ENCODE results near the gene CNPY2.
A peak's percentile ranks its signal among the peaks of the same experiment; 100 is the strongest.
"Not testable (repeated sequence)": the region's sequence is repeated elsewhere in the genome, so short reads cannot be mapped to it uniquely, and the experiment has no call there.

The CNPY2 gene

DNA sequence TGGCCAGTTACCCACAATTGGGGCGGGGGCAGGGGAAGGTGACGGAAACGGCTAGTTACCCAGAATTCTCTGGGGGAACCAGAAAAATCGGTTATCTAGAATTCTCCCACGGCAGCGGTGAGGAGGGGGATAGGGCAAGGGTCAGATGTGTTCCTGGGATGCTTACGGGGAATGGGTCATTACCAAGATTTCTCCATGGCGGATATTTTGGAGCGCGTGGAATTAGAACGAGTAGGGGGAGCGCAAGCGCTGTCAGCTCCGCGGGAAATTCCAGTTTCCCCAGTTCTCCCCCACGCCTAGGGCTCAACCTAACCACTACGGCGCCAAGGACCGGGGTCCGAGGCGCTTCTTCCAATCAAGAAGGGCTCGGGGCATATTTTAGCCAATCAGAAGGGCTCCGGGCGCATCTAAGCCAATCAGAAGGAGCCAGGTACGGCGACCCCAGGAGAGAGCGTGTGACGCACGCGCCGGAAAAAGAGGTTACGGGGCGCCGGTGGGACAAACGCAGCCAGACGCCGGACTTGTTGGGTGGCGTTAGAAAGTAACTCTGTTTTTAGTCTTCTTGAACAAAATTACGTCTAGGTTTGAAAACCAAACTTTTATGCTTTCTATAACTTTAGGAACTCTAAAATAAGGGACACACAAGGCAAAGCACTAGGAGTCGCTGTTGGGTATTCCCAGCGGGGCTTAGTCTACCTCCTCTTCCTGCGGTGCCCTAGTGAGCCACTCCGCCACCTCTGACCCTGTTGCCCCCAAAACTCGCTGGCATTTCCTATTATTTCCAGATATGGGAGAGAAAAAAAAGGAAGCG lies 18.1 kb upstream of the CNPY2 start, which contains the start of gene PAN2:
Gene PAN2, minus strand, starts transcription at position 322 of the 811 bp plus-strand sequence. CDS start 906 bp downstream, outside the sequence.
- DNase-seq: peak; percentile 91

DNA sequence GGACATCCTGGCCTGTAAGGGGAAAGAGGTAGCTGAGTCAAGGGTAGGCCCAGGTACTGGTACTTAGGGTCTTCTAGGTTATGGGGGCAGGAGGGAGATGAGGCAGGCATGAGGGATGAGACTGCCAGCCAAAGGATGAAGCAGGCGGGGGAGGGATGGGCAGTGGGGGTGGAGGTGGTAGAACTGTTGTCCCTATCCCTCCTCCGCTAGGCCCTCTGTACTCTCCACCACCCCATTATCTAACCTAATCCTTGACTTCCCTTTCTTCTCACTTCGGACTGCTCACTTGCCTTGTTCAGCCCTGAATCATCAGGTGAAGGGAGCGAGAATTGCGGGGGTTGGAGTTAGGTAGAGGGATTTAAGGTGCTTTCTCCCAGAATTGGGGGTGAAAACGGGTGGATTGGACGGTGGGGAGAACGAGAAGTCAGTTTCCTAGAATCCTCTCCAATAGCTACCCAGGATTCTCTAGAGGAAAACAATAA lies 17.4 kb upstream of the CNPY2 start:
- DNase-seq: peak; percentile 37

DNA sequence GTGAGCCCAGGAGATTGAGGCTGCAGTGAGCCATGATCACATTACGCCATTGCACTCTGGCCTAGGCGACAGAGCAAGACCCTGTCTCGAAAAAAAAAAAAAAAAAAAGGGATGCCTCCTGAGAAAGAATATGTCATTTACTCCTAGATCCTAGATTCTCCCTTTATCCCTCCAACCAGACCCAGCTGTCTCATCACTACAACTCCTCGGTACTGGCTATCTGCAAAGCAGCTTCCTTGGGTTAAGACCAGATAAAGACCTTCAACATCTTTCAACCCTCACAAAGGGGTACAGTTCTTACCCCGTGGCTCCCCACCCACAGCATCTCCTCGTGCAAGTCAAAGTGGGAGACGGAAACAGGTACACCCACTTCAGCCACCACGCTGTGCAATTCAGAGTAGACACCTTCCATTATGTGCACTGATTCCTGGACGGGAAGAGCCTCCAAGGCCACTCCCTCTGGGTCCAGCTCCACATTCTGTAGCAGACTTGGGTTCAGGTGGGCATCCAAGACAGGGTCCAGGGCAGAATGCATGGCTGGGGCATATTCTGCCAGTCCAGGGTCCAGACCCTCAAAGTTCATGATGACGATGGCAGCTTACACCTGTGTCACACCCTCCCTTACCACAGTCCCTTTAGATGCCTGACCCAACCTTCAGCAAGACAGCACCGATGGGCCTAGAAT lies 16.9 kb upstream of the CNPY2 start:
- no peak for DNase-seq

DNA sequence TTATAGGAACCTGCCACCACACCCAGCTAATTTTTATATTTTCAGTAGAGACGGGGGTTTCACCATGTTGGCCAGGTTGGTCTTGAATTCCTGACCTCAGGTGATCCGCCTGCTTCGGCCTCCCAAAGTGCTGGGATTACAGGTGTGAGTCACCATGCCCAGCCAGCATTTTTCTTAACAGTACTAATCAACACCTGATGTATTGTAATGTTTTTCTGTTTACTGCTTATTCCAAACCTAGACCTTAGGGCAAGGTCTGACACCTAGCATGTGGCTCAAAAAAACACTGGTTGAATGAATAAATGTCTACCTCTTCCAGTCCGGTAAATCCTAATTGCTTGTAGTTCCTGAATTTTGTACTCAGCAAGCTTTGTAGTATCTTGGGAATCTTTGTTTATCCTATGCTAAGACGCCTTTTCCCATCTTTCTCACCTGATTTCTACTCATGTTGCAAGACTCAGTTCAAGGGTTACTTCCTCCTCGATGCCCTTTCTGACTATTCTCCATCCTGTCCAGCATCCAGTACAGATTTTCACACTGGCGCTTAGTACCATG lies 15.2 kb upstream of the CNPY2 start:
- no peak for DNase-seq

DNA sequence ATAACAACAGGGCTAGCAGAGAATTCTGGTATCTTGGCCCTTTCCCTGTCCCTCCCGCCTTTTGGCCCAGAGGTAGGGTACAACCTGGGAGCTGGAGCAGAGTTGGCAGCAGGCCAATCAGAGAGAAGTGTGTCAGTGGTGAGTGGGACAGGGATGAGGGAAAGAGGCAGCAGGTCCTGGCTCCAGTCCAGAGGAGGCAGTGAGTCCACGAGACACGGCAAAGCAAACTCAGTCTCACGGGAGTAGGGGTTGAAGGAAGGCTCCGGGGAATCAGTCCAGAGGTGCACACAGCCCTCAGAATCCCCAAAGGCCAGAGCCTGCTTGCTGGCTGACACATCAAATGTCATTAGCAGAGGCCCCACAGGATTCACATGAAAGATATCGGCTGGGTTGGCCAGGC lies 10.7 kb upstream of the CNPY2 start:
- DNase-seq: no peak

DNA sequence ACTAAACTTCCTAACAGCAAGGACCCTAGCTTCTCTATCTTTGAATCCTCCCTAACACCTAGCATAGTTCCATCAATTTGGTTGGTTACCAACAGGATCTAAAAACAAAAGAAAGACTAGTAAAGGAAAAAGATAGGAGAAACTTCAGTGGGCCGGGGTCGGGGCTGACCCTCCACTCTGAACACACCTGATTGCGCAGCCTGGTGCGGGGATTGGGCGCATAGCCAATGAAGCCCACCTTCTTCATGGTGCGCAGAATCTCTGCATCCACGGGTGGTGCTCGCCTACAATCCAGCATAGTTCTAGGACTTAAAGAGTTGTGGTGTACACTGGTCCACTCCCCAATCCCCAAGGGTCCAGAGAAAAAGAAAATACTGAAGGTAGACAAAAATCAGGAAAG lies 10.3 kb upstream of the CNPY2 start:
- DNase-seq: no peak

DNA sequence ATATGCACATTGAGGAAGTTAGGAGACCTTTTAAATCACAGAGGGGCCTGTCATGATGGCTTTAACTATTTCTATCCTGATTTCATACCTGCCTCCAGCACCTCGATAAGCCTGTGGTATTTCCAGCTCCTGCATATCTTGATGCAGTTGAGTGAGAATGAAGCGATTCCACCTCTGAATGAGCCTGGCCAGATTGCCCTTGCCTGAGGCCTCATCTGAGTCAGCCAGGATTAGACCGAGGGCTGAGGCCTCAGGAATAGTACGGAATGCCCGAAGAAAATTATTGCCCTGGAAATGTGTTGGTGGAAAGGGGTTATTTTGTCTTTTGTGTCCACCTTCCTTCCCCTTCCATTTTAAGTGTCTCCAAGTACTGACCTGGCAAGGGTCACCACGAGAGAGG lies 8.4 kb upstream of the CNPY2 start:
- DNase-seq: no peak

DNA sequence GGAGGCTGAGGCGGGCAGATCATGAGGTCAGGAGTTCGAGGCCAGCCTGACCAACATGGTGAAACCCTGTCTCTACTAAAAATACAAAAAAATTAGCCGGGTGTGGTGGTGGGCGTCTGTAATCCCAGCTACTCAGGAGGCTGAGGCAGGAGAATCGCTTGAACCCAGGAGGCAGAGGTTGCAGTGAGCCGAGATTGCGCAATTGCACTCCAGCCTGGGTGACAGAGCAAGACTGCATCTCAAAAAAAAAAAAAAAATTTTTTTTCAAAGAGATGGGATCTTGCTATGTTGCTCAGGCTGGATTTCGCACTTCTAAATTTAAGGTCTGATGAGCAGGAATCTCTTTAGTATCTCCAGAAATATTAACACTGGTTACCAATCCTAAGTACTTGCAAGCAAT lies 5.8 kb upstream of the CNPY2 start:
- DNase-seq: not testable (repeated sequence)

DNA sequence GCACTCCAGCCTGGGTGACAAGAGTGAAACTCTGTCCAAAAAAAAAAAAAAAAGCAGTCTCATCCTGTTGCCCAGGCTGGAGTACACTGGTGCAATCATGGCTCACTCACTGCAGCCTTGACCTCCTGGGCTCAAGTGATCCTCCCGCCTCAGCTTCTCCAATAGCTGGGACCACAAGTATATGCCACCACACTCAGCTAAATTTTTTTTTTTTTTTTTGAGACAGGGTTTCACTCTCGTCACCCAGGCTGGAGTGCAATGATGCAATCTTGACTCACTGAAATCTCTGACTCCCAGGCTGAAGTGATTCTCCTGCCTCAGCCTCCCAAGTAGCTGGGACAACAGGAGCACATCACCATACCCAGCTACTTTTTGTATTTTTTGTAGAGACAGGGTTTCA lies 5.2 kb upstream of the CNPY2 start:
- DNase-seq: no peak

DNA sequence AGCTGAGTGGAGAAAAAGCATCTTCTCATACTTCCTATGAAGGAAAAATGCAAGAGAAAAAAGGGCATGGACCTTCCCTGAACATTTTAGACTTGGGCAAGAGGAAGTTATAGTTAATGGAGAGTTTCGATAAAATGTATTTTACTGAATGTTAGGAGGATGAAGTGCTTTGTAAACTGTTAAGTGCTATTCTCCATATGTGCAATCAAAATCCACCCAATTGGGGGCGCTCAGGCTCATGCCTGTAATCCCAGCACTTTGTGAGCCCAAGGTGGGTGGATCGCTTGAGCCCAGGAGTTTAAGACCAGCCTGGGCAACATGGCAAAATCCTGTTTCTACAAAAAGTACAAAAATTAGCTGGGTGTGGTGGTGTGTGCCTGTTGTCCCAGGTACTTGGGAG lies 1.9 kb upstream of the CNPY2 start:
- DNase-seq: no peak

DNA sequence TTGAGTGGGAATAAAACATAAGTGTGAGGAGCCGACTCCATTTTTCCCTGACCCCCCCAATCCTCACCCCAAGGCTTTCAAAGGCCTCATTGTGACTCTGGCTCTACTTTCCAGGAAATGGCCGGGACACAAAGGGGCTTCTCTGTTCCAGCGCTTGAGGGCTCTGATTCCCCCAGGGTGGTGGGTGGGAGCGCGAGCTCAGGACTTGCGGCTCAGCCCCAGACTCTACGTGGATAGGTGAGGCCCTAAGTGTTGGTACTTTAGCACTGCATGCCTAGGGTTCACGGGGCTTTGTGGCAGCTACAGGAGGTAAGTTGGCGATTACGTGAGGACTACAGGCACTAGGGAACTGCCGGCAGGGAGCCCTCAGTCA lies 553 bp downstream of the CNPY2 start:
- DNase-seq: peak; percentile 2

DNA sequence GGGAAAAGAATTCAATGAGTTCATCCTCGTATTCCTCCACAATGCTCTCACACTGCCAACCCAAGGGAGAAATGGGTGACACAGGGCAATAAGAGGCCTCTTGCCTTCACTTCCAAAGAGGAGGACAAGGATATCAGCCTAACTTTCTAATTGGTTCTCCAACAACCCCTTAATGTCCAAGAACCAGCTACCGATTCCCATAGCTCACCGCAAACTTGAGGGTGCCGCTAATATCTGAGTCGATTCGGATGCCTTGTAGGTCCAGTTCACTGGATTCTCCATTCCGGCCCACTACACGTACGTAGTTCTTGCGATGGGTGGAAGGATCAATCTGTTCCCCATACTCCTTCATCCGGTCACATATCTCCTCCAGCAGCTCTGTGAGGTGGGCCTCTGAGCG lies 4.8 kb downstream of the CNPY2 start:
- DNase-seq: no peak

DNA sequence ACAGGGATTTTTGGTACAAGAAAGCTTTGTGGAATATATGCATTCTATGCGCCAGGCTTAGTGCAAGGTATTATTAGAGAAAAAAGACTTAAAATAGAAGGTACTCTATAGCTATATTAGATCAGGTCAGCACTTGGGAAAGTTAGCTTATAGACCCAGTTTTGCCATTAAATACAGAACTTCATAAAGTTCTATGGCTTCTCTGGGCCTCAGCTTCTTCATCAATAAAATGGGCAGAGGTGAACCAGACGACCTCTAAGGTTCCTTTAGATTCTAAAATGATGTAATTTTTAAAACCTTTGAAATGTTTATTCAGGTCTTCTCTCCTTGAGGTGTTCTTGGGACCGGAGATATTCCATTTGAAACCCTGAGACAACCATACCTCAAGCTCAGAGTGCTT lies 7.1 kb downstream of the CNPY2 start:
- DNase-seq: no peak

DNA sequence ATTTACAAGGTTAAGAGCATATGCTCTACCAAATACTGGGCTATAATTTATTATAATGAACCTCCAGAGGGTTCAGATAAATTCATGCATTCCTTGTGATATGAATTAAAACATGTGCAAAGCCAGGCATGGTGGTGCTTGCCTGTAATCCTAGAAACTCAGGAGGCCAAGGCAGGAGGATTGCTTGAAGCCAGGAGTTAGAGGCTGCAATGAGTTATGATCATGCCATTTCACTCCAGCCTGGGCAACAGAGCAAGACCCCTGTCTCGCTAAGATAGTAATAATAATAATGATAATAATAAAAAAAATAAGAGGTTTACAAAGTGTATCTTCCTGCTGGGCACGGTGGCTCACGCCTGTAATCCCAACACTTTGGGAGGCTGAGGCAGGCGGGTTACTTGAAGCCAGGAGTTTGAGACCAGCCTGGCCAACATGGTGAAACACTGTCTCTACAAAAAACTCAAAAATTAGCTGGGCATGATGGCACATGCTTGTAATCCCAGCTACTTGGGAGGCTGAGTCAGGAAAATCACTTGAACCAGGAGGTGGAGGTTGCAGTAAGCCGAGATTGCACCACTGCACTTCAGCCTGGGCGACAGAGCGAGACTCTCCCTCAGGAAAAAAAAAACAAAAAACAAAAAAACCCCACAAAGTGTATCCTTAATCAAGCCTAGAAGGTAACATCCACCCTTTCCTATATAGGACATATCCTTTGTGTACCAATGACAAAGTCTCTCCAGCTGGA lies 8.4 kb downstream of the CNPY2 start:
- no peak for DNase-seq

DNA sequence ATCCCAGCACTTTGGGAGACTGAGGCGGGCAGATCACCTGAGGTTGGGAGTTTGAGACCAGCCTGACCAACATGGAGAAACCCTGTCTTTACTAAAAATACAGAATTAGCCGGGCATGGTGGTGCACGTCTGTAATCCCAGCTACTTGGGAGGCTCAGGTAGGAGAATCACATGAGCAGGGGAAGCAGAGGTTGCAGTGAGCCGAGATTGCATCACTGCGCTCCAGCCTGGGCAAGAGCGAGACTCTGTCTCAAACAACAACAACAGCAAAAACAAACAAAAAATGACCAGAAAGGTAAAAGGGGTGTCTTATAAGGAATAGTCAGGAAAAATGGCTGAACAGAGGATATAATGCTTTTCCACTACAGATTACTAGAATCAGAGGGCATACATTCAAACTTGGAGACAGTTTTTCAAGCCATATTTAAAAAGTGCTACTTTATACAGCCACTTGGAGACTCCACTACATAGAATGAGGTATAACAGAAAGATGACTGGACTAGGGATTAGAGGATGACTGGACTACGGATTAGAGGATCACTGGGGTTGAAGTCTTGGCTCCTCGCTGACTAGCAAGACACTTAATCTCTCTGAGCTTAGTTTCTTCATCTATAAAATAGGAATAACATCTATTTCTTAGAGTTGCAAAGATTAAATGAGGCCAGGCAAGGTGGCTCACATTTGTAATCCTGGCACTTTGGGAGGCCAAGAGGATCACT lies 10.8 kb downstream of the CNPY2 start:
- DNase-seq: no peak

DNA sequence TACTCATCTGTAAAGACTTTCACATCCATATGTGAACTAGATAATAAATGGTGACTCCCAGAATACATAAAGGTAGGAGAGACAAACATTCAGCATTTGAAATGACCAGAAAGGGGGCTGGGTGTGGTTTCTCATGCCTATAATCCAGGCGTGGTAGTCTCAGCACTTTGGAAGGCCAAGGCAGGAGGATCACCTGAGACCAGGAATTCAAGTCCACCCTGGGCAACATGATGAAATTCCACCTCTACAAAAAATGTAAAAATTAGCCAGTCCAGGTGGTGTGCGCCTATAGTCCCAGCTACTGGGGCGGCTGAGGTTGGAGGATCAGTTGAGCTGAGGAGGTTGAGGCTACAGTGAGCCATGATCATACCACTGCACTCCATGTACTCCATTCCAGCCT lies 11.5 kb downstream of the CNPY2 start:
- no peak for DNase-seq

DNA sequence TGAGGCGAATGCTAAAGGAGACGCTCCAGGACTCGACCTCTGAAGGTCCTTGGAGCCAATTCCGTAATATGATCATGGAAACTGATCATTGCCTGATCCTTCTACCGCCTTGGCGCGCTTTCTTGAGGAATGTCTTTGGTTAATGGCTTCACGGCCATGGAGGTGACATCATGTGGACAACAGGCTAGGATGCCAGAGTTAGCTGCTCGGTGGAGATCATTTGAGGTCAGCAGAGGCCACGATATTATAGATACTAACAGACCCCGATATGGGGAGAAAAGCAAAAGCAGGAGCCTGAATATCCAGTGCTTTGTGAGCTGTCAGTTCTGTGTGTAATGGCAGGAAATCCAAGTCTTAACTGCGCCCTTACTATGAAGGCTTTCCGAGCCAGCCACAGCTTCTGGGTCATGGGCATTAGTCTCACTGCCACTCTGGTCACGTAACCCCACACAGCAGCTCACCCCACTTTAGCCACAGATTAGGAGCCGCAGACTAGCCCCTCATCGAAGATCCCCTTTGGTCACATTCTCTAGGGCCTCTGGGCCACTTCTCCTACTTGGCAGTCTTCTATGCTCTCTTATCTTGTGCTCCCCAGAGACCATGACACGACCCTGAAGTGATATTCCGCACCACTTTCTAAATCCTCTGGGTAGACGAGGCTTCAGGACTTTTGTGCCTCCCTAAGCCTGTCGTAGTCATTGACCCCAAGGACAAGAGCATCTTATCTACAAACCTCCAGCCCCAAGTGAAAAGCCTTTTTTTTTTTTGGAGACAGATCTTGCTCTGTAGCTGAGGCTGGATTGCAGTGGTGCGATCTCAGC lies 14.9 kb downstream of the CNPY2 start:
- DNase-seq: no peak

DNA sequence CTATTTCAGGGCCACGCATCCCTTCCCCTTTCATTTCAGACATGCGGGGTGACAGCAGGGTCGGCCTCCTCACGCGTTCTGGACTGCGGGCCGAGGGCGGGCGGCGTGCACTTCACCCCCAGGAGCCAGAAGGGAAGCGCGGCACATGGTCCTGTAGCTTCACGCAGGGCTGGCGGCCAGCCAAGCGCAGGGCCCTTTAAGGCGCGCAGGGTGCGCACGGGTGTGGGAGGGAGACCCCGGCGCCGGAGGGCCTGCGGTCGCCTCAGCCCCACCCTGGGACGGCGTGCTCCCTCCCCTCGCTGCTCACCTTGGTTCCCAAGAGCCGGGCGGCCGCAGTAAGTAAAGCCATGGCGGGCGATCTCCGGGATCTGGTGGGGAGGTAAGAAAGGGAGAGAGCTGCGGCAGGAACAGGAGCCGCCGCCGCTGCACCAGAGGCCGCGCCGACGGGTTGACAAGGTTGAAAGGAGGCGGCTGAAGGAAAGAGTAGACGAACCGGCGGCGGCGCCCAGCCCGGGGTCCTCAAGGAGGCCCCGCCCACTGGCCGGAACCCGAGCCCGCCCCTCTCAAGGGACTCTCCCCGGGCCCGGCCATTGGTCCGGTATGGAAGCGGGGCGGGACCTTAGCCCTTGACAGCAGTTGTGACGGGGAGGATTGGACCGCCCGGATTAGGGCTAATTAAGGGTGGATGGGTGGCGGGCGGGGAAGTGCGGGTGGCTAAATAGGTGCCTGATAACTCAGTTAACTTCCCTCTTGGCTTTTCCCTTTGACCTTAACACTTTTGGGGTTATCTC lies 15.7 kb downstream of the CNPY2 start, which contains the start of gene CS:
Gene CS, minus strand, starts transcription at position 478 of the 791 bp plus-strand sequence. Its CDS starts 129 bp downstream, at position 349.
- peak; percentile 95 for DNase-seq

DNA sequence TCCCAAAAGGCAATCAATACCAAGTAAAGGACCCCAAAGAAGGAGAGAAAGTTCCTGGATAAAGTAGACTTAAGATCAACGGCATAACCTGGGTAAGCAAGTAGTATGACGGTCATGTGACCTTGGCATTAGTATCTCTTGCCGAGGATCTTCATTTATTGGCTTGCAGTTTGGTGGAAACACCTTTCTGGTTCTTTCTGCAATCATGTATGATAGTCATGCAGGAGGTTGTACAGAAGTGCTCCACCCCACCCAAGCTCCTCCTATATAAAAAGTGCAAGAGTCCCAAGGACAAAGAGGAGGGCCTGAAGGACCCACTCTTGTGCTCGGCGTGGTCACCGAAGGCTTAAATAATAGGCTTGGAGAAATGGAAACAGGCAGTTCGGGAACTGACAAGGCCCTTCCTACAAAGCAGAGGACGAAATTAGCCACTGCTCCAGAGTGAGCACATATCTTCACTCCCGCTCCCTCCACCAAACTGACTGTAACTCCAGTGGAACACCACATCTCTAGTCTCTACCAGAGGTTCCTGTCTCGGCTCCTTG lies 16.4 kb downstream of the CNPY2 start:
- no peak for DNase-seq

DNA sequence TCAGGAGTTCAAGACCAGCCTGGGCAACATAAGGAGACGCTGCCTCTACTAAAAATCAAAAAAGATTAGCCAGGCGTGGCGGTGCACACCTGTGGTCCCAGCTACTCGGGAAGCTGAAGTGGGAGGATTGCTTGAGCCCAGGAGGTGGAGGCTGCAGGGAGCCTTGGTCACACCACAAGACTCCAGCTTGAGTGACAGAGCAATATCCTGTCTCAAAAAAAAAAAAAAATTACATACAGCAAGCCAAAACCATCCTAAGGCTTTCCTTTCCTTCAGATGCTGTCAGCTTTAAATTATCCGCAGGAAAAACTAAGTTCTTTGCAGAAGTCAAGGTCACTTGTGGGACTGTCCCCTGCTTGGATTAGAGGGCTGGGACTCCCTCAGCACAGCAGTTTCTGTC lies 17.0 kb downstream of the CNPY2 start:
- DNase-seq: no peak

All from NCI-H2029 treated with DMSO at 0.1 percent for 48 hours (cell line).